SJCRH30 (cell line): ENCODE measurements around the gene EHBP1. TPM values are rescaled to one million over a fixed set of nuclear protein-coding genes. Genes with fewer than 3 reads are reported as not detected.
"Not testable (repeated sequence)": the region's sequence is repeated elsewhere in the genome, so short reads cannot be mapped to it uniquely, and the experiment has no call there.

Experiments used
- DNase-seq, 2 experiments: peaks; one replicate each; pipeline ENCODE4 v3.0.0-alpha.2; 2015 to 2020
- H3K27ac ChIP-seq: fragments of 250-450 bp; sonication (Bioruptor Pico); 2 replicates; pipeline ENCODE4 v1.5.1; 2020; ENCODE audit warnings: mild to moderate bottlenecking, moderate library complexity
- H3K27me3 ChIP-seq: fragments of 250-450 bp; sonication (Bioruptor Pico); 2 replicates; pipeline ENCODE4 v1.5.1; 2020; ENCODE audit warnings: mild to moderate bottlenecking, moderate library complexity
- H3K36me3 ChIP-seq: fragments of 250-450 bp; sonication (Bioruptor Pico); 2 replicates; pipeline ENCODE4 v1.5.1; 2020; ENCODE audit warnings: mild to moderate bottlenecking, moderate library complexity
- H3K4me1 ChIP-seq: fragments of 250-450 bp; sonication (Bioruptor Pico); 2 replicates; pipeline ENCODE4 v1.5.1; 2020; ENCODE audit warnings: mild to moderate bottlenecking, moderate library complexity
- H3K4me3 ChIP-seq: fragments of 250-450 bp; sonication (Bioruptor Pico); 2 replicates; pipeline ENCODE4 v1.5.1; 2020; ENCODE audit warnings: mild to moderate bottlenecking, moderate library complexity
- H3K9me3 ChIP-seq: fragments of 250-450 bp; sonication (Bioruptor Pico); replicated peaks from 2 replicates; pipeline ENCODE4 v1.5.1; 2020; ENCODE audit warnings: mild to moderate bottlenecking, moderate library complexity
- total RNA-seq: library from RNA; depleted of rRNA; stranded (reverse); fragments of >200 nt; shearing (Covaris generic); gene quantifications from 2 replicates; pipeline ENCODE4 v1.2.3, GENCODE V29; 2014

Gene EHBP1
- total RNA-seq, 1 experiment from 2014 or later: 32.7 TPM

DNA sequence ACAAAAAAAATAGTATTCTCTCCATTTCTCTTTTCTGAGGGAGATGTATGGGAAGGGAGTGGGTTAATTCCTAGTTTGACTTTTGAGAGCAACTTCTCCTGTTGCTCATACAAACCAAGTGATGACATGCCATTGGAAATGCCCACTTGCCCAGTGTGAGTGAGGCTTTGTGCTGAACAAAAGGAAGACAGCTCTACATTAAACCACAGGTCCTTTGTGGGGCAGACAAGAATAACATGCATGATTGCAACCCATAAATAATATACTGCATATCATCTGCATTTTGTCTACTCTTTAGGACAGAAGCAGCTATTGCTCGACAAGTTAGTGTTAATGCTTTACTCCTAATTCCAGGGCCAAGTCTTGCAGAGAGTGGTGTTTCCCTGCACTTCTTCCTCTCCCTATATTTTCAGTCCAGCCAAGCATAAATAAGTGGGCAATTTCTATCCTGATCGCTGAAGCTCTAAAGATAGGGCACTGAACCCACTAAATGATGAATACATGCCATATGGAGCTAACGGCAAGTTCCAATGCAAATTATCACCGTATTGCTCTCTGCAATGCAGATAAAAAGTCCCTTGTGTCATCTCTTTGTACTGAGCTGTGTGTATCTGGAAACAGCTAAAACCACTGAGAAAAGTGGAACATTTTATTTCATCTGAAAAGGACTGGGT is 19.4 kb upstream of the EHBP1 start:
- Histone ChIP-seq H3K27ac (no peak overlapping the region), H3K27me3 (no peaks in the 10 kb centered on the region), H3K4me3 (no peak overlapping the region), H3K36me3 (no peaks in the 10 kb centered on the region), H3K4me1 (no peaks in the 10 kb centered on the region), H3K9me3 (no peaks in the 10 kb centered on the region)
- DNase-seq: no peak

DNA sequence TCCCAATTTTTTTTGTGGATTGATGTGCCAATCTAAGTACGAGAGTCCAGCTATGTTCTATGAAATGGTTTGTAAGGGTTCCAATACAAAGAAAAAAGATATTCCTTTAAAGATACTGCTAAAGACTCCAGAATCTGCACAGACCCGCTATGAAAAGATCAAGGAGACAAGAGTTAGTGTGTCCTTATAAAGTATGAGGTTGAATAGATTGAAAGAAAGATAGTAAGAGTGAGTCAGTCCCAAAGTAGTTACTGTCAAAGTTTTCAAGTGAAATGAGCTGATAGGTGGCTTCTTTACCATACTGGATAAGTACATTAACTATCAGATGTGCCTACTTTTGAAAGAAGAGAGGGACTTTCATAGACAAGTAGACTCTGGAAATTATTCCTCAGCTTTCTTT is 17.9 kb upstream of the EHBP1 start:
- DNase-seq: no peak
- no peaks in the 10 kb centered on the region for H3K9me3 ChIP-seq
- no peaks in the 10 kb centered on the region for H3K36me3 ChIP-seq
- H3K4me3 ChIP-seq: no peak overlapping the region
- no peak overlapping the region for H3K27ac ChIP-seq
- no peaks in the 10 kb centered on the region for H3K4me1 ChIP-seq
- H3K27me3 ChIP-seq: no peaks in the 10 kb centered on the region

DNA sequence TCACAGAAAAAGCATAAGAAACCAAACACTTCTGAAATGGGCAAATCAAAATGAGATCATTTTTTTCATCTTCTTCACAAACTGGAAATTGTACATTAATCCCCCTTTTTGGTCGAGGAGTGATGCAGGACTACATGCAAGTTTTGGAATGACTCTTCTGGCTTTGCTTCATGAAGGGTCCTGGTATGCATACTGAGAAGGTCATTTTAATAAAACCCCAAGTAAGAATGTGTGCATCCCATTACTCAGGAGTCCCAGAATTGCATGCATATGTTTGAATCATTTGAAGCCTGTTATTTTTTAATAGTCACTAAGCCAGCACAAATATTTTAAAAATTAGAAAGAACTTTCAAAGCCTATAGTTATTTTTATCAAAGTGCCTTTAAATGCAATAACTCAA is 16.7 kb upstream of the EHBP1 start:
- Histone ChIP-seq H3K36me3 (no peaks in the 10 kb centered on the region), H3K4me3 (no peak overlapping the region), H3K4me1 (no peaks in the 10 kb centered on the region), H3K27me3 (no peaks in the 10 kb centered on the region; the same call in 1 of the 2 replicates), H3K9me3 (no peaks in the 10 kb centered on the region), H3K27ac (no peak overlapping the region)
- no peak for DNase-seq

DNA sequence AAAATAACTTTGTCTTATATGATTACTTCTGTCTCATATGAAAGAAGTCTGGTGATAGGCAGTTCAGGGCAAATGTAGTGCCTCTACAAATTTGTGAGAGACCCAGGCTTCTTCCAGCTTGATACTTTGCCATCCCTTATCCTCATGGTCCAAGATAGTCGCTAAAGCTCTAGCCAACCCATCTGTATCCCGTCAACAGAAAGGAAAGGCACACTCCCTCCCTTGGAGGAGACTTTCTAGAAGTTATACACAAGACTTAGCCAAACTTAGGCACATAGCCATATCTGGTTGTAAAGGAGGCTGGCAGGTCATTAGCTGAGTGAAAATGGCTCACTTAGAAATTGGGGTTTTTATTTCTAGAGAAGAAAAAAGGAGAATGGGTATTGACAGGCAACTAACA is 14.3 kb upstream of the EHBP1 start:
- no peak overlapping the region for H3K4me3 ChIP-seq
- H3K4me1 ChIP-seq: no peaks in the 10 kb centered on the region
- H3K9me3 ChIP-seq: no peaks in the 10 kb centered on the region
- no peak for DNase-seq
- H3K36me3 ChIP-seq: no peaks in the 10 kb centered on the region
- no peak overlapping the region for H3K27ac ChIP-seq
- H3K27me3 ChIP-seq: no peaks in the 10 kb centered on the region; the same call in 1 of the 2 replicates

DNA sequence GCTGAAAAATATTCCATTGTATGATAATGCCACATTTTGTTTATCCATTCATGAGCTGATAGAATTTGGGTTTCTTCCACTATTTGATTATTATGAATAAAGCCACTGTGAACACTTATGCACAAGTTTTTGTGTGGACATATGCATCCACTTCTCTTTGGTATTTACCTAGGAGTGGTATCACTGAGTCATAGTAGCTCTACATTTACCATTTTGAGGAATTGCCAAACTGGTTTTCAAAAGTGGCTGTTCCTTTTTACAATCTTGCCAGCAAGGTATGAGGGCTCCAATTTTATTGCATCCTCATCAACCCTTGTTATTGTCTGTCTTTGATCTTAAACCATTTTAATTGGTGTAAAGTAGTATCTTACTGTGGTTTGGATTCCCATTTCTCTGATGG is 13.3 kb upstream of the EHBP1 start:
- no peak overlapping the region for H3K27ac ChIP-seq
- DNase-seq: no peak
- no peak overlapping the region for H3K4me3 ChIP-seq
- no peaks in the 10 kb centered on the region for H3K4me1 ChIP-seq
- H3K36me3 ChIP-seq: no peaks in the 10 kb centered on the region
- no peaks in the 10 kb centered on the region for H3K9me3 ChIP-seq
- no peaks in the 10 kb centered on the region; the same call in 1 of the 2 replicates for H3K27me3 ChIP-seq

DNA sequence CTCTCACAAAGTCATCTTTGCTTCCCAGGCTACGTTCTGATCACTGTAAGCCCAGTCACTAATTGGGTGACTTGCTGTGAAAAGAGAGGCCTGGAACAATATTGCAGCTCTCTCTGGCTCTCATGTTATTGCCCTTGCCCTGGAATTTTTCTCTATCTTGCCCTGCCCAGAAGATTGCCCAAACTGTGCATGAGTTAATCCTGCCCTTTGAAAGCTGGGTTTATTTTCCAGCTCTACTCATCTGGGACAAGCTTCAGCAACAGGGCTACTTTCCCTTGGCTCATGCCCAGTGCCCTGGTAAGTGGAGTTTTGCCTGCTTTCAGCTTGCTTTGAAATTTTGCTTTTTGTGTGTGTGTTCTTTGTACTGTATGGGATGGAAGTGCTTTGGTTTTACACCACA is 6.9 kb upstream of the EHBP1 start:
- Histone ChIP-seq H3K4me3 (no peak overlapping the region), H3K27ac (no peak overlapping the region), H3K4me1 (no peaks in the 10 kb centered on the region), H3K36me3 (no peaks in the 10 kb centered on the region), H3K27me3 (no peaks in the 10 kb centered on the region; the same call in 1 of the 2 replicates), H3K9me3 (no peaks in the 10 kb centered on the region)
- DNase-seq: no peak

DNA sequence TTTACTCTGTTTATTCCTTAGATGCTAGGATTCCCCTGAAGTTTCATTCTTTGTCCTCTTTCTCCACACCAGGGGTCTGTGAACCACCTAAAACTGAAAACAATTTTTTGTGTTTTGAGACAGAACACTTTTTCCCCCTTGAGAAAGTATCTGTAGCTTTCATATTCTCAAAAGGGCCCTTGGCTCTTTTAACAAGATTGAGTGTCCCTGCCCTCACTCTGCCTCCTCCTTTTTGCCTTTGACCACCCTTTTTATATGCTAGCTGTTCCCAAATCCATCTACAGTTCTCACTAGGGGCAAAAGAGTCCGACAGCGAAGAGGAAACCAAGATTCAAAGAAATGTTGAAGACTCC is 883 bp upstream of the EHBP1 start:
- H3K27ac ChIP-seq: peak overlapping the region; percentile 89
- H3K27me3 ChIP-seq: no peaks in the 10 kb centered on the region
- peaks cover 8% of the 10 kb centered on the region; the same call in 1 of the 2 replicates for H3K36me3 ChIP-seq
- peaks cover 5% of the 10 kb centered on the region for H3K4me1 ChIP-seq
- 0 out of 2 replicates have a peak, but pooled peaks cover 3% of the 10 kb centered on the region for H3K9me3 ChIP-seq
- no peak for DNase-seq
- peak overlapping the region; percentile 68 for H3K4me3 ChIP-seq

DNA sequence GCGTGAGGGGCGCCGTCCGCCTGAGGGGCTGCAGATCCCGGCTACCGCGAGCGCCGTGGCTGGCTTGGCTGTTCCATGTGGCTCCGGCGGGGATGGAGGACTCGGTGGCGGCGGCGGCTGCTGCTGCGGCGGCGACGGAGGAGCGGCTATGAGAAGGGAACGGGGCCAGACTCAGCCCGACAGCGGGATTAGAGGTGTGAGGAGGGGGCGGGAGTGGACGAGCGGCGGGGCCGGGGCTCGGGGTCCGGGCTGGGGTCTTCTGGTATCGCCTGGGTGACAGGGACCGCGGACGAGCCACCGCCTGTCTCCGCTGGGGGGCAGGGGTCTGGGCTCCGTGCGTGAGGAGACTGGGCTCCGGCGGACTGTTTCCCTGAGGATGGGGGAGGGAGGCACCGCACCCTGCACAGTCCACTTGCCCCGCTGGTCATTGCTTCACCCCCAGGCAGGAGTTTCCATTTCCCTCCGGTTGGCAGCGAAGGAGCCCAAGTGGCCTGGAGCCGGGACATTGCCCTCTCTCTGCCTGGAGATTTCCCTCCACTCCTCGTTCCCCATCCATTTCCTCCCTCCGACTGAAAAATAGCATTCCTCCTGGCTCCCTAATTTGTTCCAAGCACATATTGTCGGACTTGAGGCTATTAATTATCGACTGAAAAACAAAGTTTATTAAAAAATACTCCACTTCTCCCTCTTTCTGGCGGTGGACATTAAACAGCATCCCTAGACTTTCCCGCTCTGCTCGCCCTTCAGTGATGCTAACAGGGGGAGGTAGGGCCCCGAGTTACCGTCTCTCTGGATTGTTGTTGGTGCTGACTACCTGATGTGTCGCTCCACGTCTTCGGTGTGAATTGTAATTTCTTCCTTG is 577 bp downstream of the EHBP1 start:
- no peaks in the 10 kb centered on the region for H3K27me3 ChIP-seq
- peak; percentile 71 for DNase-seq
- peaks cover 5% of the 10 kb centered on the region for H3K4me1 ChIP-seq
- H3K9me3 ChIP-seq: 0 out of 2 replicates have a peak, but pooled peaks cover 3% of the 10 kb centered on the region
- peak overlapping the region; percentile 56 for H3K27ac ChIP-seq
- peaks cover 17% of the 10 kb centered on the region for H3K36me3 ChIP-seq
- H3K4me3 ChIP-seq: peak overlapping the region; percentile 68

DNA sequence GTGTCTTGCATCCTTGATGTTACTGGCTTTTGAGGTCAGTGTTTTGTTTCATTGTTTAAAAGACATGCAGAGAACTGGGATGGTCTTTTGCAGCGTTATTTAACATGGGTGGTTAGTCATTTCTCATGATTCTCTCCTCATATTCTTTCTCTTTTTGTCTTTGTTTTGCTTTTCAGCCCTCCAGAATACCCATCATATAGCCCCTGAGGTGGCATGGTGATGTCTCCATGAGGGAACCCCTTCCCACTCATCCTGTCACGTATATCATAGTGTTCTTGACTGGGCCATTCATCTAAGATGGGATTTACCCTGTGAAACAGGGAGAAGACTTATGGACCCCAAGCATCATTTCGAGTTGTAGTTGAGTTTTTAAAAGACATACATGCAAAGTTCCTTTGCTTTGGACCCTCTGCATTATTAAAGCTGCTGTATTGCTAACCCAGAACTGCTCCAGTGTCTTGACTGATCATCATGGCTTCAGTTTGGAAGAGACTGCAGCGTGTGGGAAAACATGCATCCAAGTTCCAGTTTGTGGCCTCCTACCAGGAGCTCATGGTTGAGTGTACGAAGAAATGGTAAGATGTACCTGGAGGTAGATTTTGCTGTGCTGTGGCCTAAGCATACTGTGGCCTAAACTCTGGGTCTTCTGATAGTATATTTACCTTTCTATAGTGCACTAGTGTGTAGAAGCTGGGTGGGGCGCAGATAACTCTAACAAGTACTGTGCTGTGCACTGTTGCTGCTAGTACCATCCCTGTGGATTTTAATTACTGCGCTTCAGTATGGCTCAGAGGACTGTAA is 1.4 kb downstream of the EHBP1 start:
- Histone ChIP-seq H3K9me3 (0 out of 2 replicates have a peak, but pooled peaks cover 3% of the 10 kb centered on the region), H3K4me3 (peak overlapping the region; percentile 68), H3K27me3 (no peaks in the 10 kb centered on the region), H3K4me1 (peaks cover 5% of the 10 kb centered on the region), H3K36me3 (peaks cover 24% of the 10 kb centered on the region), H3K27ac (no peak overlapping the region)
- DNase-seq: peak in 1 of 2 experiments; percentile 11

DNA sequence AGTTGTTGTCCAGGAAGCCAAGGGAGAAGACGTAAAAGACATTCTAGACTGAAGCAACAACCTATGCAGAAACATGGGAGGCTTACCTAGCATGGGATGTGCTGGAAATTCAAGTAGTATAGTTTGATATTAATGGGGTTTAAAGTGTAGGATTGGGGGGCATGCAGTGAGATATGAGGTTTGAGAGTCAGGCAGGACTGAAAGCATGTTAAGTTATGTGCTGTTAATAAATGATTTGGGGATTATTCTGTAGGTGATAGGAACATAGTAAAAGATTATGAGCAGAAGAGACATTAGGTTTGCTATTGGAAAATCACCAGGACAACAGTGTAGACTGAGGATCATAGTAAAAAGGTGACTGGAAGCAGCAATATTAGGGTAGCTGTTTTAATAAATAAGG is 3.2 kb downstream of the EHBP1 start:
- H3K27me3 ChIP-seq: no peaks in the 10 kb centered on the region
- peaks cover 29% of the 10 kb centered on the region for H3K36me3 ChIP-seq
- no peak overlapping the region for H3K4me3 ChIP-seq
- no peak overlapping the region for H3K27ac ChIP-seq
- H3K4me1 ChIP-seq: peaks cover 5% of the 10 kb centered on the region
- 0 out of 2 replicates have a peak, but pooled peaks cover 3% of the 10 kb centered on the region for H3K9me3 ChIP-seq
- no peak for DNase-seq

DNA sequence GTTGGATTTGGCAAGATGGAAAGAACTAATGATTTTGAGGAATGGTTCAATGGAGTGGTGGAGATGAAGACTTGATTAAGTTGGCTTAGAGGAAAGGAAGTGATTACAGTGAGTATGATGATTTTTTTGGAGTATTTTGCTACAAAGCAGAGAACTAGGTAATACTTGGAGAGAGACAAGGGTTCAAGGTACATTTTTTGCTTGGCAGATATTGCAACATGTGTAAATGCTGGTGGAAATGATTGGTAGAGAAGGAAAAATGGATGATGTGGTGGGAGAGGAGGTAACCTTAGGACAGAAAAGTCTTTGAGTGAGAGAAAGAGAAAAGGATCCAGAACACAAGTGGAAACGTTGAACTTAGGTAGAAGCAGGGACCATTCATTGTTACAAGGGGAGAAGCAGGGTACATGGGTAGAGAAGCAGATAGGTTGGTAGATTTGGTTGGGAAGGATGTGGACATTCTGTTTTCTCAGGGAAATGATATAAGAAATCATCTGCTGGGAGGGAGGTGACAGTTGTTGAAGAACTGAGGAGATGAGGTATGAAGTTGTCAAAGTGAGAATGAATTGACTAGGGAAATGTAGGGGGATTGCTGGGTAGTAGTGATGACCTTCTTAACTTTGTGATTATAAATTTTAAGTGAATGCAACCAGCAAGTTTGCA is 6.5 kb downstream of the EHBP1 start:
- no peak overlapping the region for H3K4me3 ChIP-seq
- H3K27ac ChIP-seq: no peak overlapping the region
- H3K36me3 ChIP-seq: peaks cover 40% of the 10 kb centered on the region
- no peak for DNase-seq
- H3K9me3 ChIP-seq: 0 out of 2 replicates have a peak, but pooled peaks cover 5% of the 10 kb centered on the region
- no peaks in the 10 kb centered on the region for H3K27me3 ChIP-seq
- peaks cover 2% of the 10 kb centered on the region for H3K4me1 ChIP-seq

DNA sequence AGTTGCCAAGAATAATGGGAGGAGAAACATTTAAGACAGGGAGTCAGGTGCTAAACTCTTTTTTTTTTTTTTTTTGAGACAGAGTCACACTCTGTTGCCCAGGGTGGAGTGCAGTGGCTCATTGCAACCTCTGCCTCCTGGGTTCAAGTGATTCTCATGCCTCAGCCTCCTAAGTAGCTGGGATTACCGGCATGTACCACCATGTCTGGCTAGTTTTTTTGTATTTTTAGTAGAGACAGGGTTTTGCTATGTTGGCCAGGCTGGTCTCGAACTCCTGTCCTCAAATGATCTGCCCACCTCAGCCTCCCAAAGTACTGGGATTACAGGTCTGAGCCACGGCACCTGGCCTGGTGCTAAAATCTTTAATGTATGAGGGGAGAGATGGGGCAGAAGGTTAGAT is 7.7 kb downstream of the EHBP1 start:
- not testable (repeated sequence) for H3K9me3 ChIP-seq, H3K4me1 ChIP-seq, H3K4me3 ChIP-seq, H3K27ac ChIP-seq, H3K27me3 ChIP-seq, DNase-seq
- peaks cover 36% of the 10 kb centered on the region for H3K36me3 ChIP-seq

DNA sequence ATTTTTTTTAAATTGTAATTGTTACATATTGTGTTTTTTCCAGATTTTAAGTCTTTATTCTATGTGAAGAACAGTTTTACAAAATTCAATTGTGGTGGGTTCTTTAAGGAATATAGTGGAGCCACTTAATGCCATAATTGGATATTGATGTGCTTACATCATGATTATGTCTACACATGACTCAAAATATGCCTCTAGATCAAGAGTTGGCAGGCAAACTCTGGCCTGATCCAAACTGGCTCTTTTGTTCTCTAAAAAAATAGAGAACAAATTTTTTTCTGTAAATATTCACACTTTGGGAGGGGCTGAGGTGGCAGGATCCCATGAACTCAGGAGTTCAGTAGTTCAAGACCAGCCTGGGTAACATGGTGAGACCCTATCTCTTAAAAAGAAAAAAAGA is 8.3 kb downstream of the EHBP1 start:
- H3K36me3 ChIP-seq: peaks cover 36% of the 10 kb centered on the region
- no peak overlapping the region for H3K4me3 ChIP-seq
- H3K4me1 ChIP-seq: no peaks in the 10 kb centered on the region
- DNase-seq: no peak
- H3K9me3 ChIP-seq: 0 out of 2 replicates have a peak, but pooled peaks cover 2% of the 10 kb centered on the region
- no peak overlapping the region for H3K27ac ChIP-seq
- H3K27me3 ChIP-seq: no peaks in the 10 kb centered on the region

DNA sequence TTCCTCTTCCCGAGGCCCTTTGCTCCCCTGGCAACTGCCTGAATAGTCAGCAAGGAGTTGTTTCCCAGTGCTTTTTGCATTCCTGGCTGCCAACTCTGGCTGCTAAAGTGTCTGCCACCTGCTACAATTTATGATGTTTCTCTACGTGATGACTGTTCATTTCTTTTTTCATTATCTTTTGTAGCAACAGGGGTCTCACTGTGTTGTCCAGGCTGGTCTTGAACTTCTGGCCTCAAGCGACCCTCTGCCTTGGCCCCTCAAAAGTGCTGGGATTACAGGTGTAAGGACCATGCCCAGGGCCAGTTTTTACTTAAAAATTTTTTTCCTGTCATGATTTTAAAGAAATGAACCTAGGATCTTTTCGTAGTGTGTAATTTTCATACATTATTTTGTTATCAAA is 11.3 kb downstream of the EHBP1 start:
- 0 out of 2 replicates have a peak, but pooled peaks cover 2% of the 10 kb centered on the region for H3K9me3 ChIP-seq
- no peaks in the 10 kb centered on the region for H3K27me3 ChIP-seq
- DNase-seq: no peak
- no peak overlapping the region for H3K27ac ChIP-seq
- no peaks in the 10 kb centered on the region for H3K4me1 ChIP-seq
- H3K4me3 ChIP-seq: no peak overlapping the region
- H3K36me3 ChIP-seq: peaks cover 22% of the 10 kb centered on the region
